ENCODE results near the gene NTSR1. TPM values are rescaled to one million over a fixed set of nuclear protein-coding genes. Genes with fewer than 3 reads are reported as not detected.
A peak's percentile ranks its signal among the peaks of the same experiment; 100 is the strongest.

The NTSR1 gene
- total RNA-seq, 1 donor from 2014 or later, result not detected

DNA sequence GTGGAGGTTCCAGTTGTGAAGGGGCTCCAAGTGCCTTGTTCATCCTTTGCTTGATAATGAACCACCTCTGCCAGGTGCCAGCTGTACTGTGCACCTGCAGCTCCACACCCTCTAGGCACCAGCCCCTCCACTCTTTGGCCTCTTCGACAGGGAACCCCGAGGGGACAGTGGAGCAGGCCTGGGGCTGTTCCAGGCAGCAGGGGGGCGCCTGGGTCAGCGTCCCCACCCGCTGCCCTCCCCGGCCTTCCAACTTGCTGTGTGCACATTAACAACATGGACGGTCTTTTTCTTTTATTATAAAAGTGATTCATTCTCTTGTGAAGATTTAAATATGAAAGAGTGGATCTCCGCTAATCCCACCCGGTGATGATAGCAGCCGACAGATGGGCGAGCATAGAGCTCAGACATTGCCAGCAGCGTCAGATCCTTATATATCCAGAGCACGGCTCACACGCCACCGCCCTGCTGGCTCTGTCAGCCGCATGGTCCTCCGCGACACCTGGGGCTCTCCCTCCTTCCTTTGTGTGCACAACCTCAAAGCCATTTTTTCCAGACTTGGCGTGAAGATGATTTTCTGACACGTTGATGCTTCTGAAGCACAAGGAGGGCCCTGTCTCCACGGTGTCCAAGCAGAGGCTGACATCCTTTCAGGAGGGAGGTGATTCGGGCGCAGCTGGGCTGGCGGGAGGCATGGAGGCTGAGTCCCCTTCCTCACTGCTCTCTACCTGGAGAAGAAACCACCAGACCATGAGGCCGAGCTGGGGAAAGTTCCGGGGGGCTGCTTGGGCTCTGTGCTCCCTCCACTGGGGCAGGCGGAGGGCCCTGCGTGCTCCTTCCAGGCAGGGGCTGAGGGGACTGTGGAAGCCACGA lies 65.4 kb downstream of the NTSR1 start:
- CTCF ChIA-PET, result no interaction called here
- no peak overlapping the region for H3K4me3 Mint-ChIP-seq
- intact Hi-C loops (cut with micrococcal nuclease), result no loop called here

DNA sequence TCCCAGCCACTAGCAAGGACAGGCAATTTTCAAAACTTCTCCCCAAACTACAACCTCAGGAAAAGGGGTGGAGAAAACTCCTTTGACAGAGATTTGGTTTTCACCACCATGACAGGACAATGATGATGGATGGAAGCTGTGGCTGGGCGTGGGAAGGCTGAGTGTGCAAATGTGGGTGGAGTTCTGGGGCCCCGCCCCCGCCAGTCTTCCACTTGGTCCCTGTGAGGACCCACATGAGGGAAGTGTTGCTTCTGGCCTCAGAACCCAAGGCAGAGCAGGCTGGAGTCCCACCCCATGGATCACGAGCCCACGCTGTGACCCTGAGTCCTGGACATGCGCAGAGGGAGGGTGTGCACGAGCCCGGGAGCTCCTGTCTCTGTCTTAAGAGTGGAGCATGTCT lies 66.1 kb downstream of the NTSR1 start:
- TF ChIP-seq, protein P1, sequence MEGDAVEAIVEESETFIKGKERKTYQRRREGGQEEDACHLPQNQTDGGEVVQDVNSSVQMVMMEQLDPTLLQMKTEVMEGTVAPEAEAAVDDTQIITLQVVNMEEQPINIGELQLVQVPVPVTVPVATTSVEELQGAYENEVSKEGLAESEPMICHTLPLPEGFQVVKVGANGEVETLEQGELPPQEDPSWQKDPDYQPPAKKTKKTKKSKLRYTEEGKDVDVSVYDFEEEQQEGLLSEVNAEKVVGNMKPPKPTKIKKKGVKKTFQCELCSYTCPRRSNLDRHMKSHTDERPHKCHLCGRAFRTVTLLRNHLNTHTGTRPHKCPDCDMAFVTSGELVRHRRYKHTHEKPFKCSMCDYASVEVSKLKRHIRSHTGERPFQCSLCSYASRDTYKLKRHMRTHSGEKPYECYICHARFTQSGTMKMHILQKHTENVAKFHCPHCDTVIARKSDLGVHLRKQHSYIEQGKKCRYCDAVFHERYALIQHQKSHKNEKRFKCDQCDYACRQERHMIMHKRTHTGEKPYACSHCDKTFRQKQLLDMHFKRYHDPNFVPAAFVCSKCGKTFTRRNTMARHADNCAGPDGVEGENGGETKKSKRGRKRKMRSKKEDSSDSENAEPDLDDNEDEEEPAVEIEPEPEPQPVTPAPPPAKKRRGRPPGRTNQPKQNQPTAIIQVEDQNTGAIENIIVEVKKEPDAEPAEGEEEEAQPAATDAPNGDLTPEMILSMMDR (IDR thresholded peaks at IDR 0.05), result no peak
- DNase-seq (no peak), ATAC-seq (ENCODE audit: low read depth) (no peak)
- Mint-ChIP-seq H3K27me3 (no peaks in the 10 kb centered on the region), H3K9me3 (no peaks in the 10 kb centered on the region), H3K4me1 (peaks cover 25% of the 10 kb centered on the region), H3K4me3 (no peak overlapping the region), H3K27ac (no peak overlapping the region), H3K36me3 (ENCODE audit: low read depth) (no peaks in the 10 kb centered on the region)
- intact Hi-C loops (cut with micrococcal nuclease), result no loop called here
- ChIA-PET CTCF (no interaction called here), POLR2A (no interaction called here)

More for the DNA sequence above, 65.4 kb downstream of the NTSR1 start:
- POLR2A ChIA-PET, result no interaction called here
- no peak for ATAC-seq (ENCODE audit: low read depth)
- DNase-seq, result no peak
- H3K4me1 Mint-ChIP-seq, result peaks cover 25% of the 10 kb centered on the region
- no peak overlapping the region for H3K27ac Mint-ChIP-seq
- no peaks in the 10 kb centered on the region for H3K9me3 Mint-ChIP-seq
- TF ChIP-seq, protein P1 (IDR thresholded peaks at IDR 0.05), result no peak
- no peaks in the 10 kb centered on the region for H3K36me3 Mint-ChIP-seq (ENCODE audit: low read depth)
- H3K27me3 Mint-ChIP-seq, result no peaks in the 10 kb centered on the region

DNA sequence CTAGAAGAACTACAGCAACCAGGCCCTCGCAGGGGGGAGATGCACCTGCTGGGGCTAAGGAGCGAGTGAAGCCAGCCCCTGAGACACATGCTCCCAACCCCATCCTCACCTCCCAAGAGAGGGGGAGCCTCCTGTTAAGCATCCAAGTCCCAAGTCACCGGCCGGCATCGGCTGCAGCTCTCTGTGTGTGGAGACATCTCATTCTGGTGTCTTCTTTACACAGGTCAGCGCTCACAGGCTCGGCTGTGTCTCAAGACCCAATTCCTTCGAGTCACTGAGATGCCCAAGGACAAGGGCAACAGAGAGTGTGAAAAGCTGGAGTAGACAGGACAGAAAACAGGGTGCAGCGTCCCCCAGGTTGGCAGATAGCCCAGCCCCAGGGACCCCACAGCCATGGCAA lies 66.6 kb downstream of the NTSR1 start:
- POLR2A ChIA-PET, result no interaction called here
- Mint-ChIP-seq H3K27ac (no peak overlapping the region), H3K4me3 (no peak overlapping the region)

DNA sequence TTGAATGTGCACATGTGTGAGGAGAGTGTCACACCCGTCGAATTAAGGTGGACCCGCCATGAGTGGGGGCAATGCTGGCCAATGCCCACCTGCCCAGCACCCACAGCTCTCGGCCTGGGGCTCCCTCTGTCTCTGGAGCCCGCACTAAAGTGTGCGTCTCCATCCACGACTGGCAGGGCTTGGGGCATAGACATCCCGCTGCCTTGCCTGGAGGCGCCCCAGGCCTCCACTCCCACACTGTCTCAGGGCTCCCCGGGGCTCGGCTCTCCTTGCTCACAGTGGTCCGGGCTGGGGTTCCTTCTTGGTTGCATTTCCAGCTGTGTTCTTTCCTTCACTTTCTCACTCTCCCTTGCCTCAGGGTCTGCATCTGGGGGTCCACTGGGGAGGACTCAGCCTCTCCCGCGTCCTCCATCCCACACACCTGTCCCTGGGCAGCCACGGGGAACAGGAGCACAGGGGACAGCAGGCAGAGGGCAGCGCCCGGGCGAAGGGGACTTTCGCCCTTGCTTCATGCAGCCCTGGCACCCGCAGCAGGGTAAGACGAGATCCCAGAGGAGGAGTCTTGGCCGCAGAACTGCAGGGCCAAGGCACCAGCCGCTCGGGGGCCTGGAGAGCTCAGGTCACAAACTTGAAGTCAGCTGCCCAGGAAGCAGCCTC lies 67.5 kb downstream of the NTSR1 start:
- intact Hi-C loops (cut with micrococcal nuclease), result loop anchor here (2.0 kb wide), 1 partner anchor 35 kb away; no protein-coding TSS in a partner anchor
- CTCF ChIA-PET, result no interaction called here
- Mint-ChIP-seq H3K9me3 (no peaks in the 10 kb centered on the region), H3K27ac (peak overlapping the region; percentile 76), H3K36me3 (ENCODE audit: low read depth) (no peaks in the 10 kb centered on the region), H3K27me3 (no peaks in the 10 kb centered on the region), H3K4me1 (peaks cover 25% of the 10 kb centered on the region), H3K4me3 (peak overlapping the region; percentile 38)
- ATAC-seq (ENCODE audit: low read depth) (no peak), DNase-seq (no peak)
- POLR2A ChIA-PET, result no interaction called here
- TF ChIP-seq, protein P1 (IDR thresholded peaks at IDR 0.05), result no peak

More for the DNA sequence above, 66.6 kb downstream of the NTSR1 start:
- Mint-ChIP-seq H3K4me1 (peaks cover 25% of the 10 kb centered on the region), H3K36me3 (ENCODE audit: low read depth) (no peaks in the 10 kb centered on the region), H3K27me3 (no peaks in the 10 kb centered on the region), H3K9me3 (no peaks in the 10 kb centered on the region)
- intact Hi-C loops (cut with micrococcal nuclease), result no loop called here
- CTCF ChIA-PET, result no interaction called here
- DNase-seq (no peak), ATAC-seq (ENCODE audit: low read depth) (no peak)
- TF ChIP-seq, protein P1 (IDR thresholded peaks at IDR 0.05), result no peak
